A673 (cell line): ENCODE data around the gene COQ8B.

Source experiments
- EZH2 ChIP-seq: fragments of 200-600 bp; sonication (generic); IDR thresholded peaks from 2 replicates; pipeline ENCODE4 v1.6.1; 2017; ENCODE audit warnings: borderline replicate concordance, low read depth, mild to moderate bottlenecking, mixed read lengths, antibody characterized with exemption, low read length; ENCODE audit not compliant: poor library complexity, severe bottlenecking
- TF ChIP-seq, protein P1 (sequence below): fragments of 300-800, 200-600 bp; sonication (generic); conservative IDR thresholded peaks from 2 replicates; pipeline ENCODE4 v1.5.1; 2017; ENCODE audit warnings: low read depth, mild to moderate bottlenecking, antibody characterized with exemption, low read length, moderate library complexity, mixed read lengths

DNA sequence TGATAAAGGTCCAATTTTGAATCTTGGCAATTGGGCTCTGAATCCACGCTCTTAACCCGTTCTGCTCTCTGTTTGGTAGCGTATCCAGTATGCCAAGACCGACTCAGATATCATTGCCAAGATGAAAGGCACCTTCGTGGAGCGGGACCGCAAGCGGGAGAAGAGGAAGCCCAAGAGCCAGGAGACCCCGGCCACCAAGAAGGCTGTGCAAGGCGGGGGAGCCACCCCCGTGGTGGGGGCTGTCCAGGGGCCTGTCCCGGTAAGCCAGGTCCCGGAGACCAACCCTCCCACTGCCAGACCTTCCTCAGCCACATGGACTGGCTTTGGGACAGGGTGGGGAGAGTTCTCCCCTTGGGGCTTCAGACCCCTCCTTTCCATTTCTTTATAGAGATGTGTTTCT lies 42.7 kb upstream of the COQ8B start:
- TF ChIP-seq, protein P1, sequence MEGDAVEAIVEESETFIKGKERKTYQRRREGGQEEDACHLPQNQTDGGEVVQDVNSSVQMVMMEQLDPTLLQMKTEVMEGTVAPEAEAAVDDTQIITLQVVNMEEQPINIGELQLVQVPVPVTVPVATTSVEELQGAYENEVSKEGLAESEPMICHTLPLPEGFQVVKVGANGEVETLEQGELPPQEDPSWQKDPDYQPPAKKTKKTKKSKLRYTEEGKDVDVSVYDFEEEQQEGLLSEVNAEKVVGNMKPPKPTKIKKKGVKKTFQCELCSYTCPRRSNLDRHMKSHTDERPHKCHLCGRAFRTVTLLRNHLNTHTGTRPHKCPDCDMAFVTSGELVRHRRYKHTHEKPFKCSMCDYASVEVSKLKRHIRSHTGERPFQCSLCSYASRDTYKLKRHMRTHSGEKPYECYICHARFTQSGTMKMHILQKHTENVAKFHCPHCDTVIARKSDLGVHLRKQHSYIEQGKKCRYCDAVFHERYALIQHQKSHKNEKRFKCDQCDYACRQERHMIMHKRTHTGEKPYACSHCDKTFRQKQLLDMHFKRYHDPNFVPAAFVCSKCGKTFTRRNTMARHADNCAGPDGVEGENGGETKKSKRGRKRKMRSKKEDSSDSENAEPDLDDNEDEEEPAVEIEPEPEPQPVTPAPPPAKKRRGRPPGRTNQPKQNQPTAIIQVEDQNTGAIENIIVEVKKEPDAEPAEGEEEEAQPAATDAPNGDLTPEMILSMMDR, result no peak
- TF ChIP-seq EZH2, result no peak
